ENCODE results near the gene CCL19. TPM values are rescaled to one million over a fixed set of nuclear protein-coding genes. Genes with fewer than 3 reads are reported as not detected.

The CCL19 gene
- total and polyA plus RNA-seq, 8 donors, result 0.28 to 36.3 (median 0.75) TPM; not detected in 2

DNA sequence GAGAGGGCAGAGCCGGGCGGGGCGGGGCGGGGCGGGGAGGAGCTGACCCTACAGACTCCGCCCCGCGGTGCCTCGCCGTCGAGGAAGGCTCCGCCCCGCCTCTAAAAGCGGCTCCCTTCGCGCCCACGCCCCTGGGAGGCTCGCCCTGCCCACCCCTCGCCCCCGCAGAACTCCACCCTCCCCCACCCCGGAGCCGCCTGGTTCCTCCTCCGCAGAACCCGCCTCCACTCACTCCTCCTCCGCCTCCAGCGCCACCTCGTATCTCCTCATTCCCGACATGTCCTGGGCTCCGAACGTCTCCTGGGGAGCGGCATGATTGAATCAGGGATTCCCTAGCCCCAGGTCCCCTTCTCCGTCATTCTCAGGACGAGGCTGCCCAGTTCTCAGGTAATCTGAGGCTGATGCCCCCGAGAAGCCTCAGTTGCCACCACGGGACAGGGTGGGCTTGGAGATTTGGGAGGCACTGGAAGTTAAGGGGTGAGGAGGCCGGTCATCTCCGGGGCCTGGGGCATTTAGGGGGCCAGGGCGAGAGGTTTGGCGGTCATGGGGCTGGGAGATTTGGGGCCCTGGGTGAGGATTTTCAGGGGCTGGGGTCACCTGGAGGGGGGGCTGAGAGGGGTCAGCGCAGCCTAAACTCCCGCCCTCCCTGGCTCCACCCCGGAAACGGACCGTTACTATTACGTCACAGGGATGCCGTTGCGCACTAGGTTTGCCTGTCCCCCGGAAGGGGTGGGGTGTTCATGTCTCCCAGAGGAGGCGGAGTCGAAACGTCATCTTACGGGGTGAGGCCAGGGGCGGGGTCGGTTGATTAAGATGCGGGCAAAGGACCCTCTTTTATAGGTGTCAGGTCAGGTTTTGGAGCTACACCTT lies 25.5 kb downstream of the CCL19 start:
- H3K36me3 ChIP-seq, result peaks cover 0 to 6% of the 10 kb centered on the region in 2 donors
- TF ChIP-seq, protein P1, sequence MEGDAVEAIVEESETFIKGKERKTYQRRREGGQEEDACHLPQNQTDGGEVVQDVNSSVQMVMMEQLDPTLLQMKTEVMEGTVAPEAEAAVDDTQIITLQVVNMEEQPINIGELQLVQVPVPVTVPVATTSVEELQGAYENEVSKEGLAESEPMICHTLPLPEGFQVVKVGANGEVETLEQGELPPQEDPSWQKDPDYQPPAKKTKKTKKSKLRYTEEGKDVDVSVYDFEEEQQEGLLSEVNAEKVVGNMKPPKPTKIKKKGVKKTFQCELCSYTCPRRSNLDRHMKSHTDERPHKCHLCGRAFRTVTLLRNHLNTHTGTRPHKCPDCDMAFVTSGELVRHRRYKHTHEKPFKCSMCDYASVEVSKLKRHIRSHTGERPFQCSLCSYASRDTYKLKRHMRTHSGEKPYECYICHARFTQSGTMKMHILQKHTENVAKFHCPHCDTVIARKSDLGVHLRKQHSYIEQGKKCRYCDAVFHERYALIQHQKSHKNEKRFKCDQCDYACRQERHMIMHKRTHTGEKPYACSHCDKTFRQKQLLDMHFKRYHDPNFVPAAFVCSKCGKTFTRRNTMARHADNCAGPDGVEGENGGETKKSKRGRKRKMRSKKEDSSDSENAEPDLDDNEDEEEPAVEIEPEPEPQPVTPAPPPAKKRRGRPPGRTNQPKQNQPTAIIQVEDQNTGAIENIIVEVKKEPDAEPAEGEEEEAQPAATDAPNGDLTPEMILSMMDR (IDR thresholded peaks at IDR 0.05), result no peak
- peaks cover 0 to 3% of the 10 kb centered on the region in 2 donors for H3K9me3 ChIP-seq
- H3K4me1 ChIP-seq, result peaks cover 0 to 25% of the 10 kb centered on the region in 2 donors
- ATAC-seq, result peak; percentile 92
- no peaks in the 10 kb centered on the region for H3K27me3 ChIP-seq
- DNase-seq, result peak; percentile 92 to 98 (median 96)
- peak overlapping the region; percentile 62 to 68 for H3K4me3 ChIP-seq
- peak overlapping the region; percentile 94 to 98 for H3K27ac ChIP-seq
- intact Hi-C loops (cut with DNase I), result no loop called here

GRCh38 chr9:34665067-34665380 lies 26.1 kb downstream of the CCL19 start:
- peak overlapping the region; percentile 62 to 68 for H3K4me3 ChIP-seq
- ATAC-seq (peak; percentile 10), DNase-seq (no peak)
- peaks cover 0 to 6% of the 10 kb centered on the region in 2 donors for H3K36me3 ChIP-seq
- intact Hi-C loops (cut with DNase I), result no loop called here
- no peaks in the 10 kb centered on the region for H3K27me3 ChIP-seq
- peaks cover 0 to 25% of the 10 kb centered on the region in 2 donors for H3K4me1 ChIP-seq
- peak overlapping the region; percentile 76 to 98 for H3K27ac ChIP-seq
- peaks cover 0 to 3% of the 10 kb centered on the region in 2 donors for H3K9me3 ChIP-seq
- TF ChIP-seq, protein P1 (IDR thresholded peaks at IDR 0.05), result no peak

- TF ChIP-seq, protein P1 (IDR thresholded peaks at IDR 0.05), result peak; percentile 56 to 72
- peak; percentile 56 to 88 (median 69) for DNase-seq
- H3K27ac ChIP-seq, result peak overlapping the region; percentile 76 to 98
- intact Hi-C loops (cut with DNase I), result no loop called here
- peak; percentile 46 for ATAC-seq
- peaks cover 0 to 3% of the 10 kb centered on the region in 2 donors for H3K36me3 ChIP-seq
- peaks cover 0 to under 1% of the 10 kb centered on the region in 2 donors for H3K9me3 ChIP-seq
- no peaks in the 10 kb centered on the region for H3K27me3 ChIP-seq
- peaks cover 0 to 25% of the 10 kb centered on the region in 2 donors for H3K4me1 ChIP-seq
- peak overlapping the region; percentile 62 to 68 for H3K4me3 ChIP-seq
Observed at GRCh38 chr9:34664281-34665066, 26.6 kb downstream of the CCL19 start.

- H3K4me3 ChIP-seq, result no peak overlapping the region
- intact Hi-C loops (cut with DNase I), result no loop called here
- TF ChIP-seq, protein P1 (IDR thresholded peaks at IDR 0.05), result no peak
- H3K4me1 ChIP-seq, result peaks cover 0 to 25% of the 10 kb centered on the region in 2 donors
- no peak overlapping the region for H3K27ac ChIP-seq
- ATAC-seq (no peak), DNase-seq (no peak)
- H3K36me3 ChIP-seq, result no peaks in the 10 kb centered on the region
- H3K9me3 ChIP-seq, result no peaks in the 10 kb centered on the region
- H3K27me3 ChIP-seq, result no peaks in the 10 kb centered on the region
Observed at GRCh38 chr9:34663303-34663605, 27.8 kb downstream of the CCL19 start.
